ENCODE results near the gene EIPR1.

EIPR1 gene

GRCh38 chr2:3396920-3397559 is 19.4 kb upstream of the EIPR1 start:
- Histone ChIP-seq H3K4me1 (peaks cover 0 to 17% (median 0%) of the 10 kb centered on the region in 10 experiments; a peak in 3 of 20 replicates), H3K27ac (no peak overlapping the region), H3K27me3 (no peaks in the 10 kb centered on the region), H3K9me3 (replicated peaks in 1 of 11) (peaks cover 30 to 39% (median 36%) of the 10 kb centered on the region in 11 experiments), H3K9ac (no peak overlapping the region), H4K20me1 (peaks cover 0 to 37% (median 24%) of the 10 kb centered on the region in 11 experiments; a peak in 14 of 22 replicates), H3K4me3 (no peak overlapping the region), H3K36me3 (peaks cover 79 to 98% (median 88%) of the 10 kb centered on the region in 11 experiments), H3K4me2 (no peak overlapping the region)
- no peak for TF ChIP-seq Cebpa-rat (IDR thresholded peaks at IDR 0.05)

GRCh38 chr2:3392216-3392615 is 14.6 kb upstream of the EIPR1 start:
- Histone ChIP-seq H4K20me1 (peaks cover 0 to 36% (median 8%) of the 10 kb centered on the region in 11 experiments; a peak in 9 of 22 replicates), H3K27me3 (no peaks in the 10 kb centered on the region), H3K4me2 (no peak overlapping the region), H3K36me3 (peaks cover 91 to 100% (median 95%) of the 10 kb centered on the region in 11 experiments), H3K4me3 (no peak overlapping the region), H3K4me1 (peaks cover 0 to under 1% (median 0%) of the 10 kb centered on the region in 10 experiments; a peak in 1 of 20 replicates), H3K27ac (no peak overlapping the region), H3K9me3 (replicated peaks in 1 of 11) (peaks cover 27 to 43% (median 36%) of the 10 kb centered on the region in 11 experiments), H3K9ac (no peak overlapping the region)
- no peak for TF ChIP-seq Cebpa-rat (IDR thresholded peaks at IDR 0.05)

- H3K9ac ChIP-seq, result no peak overlapping the region
- H3K27ac ChIP-seq, result no peak overlapping the region
- H3K36me3 ChIP-seq, result peaks cover 72 to 90% (median 80%) of the 10 kb centered on the region in 11 experiments
- no peak overlapping the region for H3K4me2 ChIP-seq
- H4K20me1 ChIP-seq, result peaks cover 0 to 40% (median 11%) of the 10 kb centered on the region in 11 experiments; a peak in 10 of 22 replicates
- peaks cover 0 to 6% (median 0%) of the 10 kb centered on the region in 10 experiments; a peak in 3 of 20 replicates for H3K4me1 ChIP-seq
- peaks cover 5 to 21% (median 14%) of the 10 kb centered on the region in 11 experiments; a peak in 19 of 22 replicates for H3K9me3 ChIP-seq (replicated peaks in 1 of 11)
- no peak for TF ChIP-seq Cebpa-rat (IDR thresholded peaks at IDR 0.05)
- H3K27me3 ChIP-seq, result no peaks in the 10 kb centered on the region
- H3K4me3 ChIP-seq, result no peak overlapping the region
Measured at GRCh38 chr2:3390041-3390440, 12.4 kb upstream of the EIPR1 start.

- H3K27ac ChIP-seq, result no peak overlapping the region
- H3K27me3 ChIP-seq, result no peaks in the 10 kb centered on the region
- TF ChIP-seq Cebpa-rat (IDR thresholded peaks at IDR 0.05), result no peak
- H3K4me2 ChIP-seq, result no peak overlapping the region
- H4K20me1 ChIP-seq, result peaks cover 0 to 40% (median 11%) of the 10 kb centered on the region in 11 experiments; a peak in 10 of 22 replicates
- peaks cover 0 to 13% (median 6%) of the 10 kb centered on the region in 11 experiments; a peak in 10 of 22 replicates for H3K9me3 ChIP-seq (replicated peaks in 1 of 11)
- H3K4me1 ChIP-seq, result peaks cover 0 to 6% (median 0%) of the 10 kb centered on the region in 10 experiments; a peak in 3 of 20 replicates
- no peak overlapping the region for H3K4me3 ChIP-seq
- no peak overlapping the region for H3K9ac ChIP-seq
- H3K36me3 ChIP-seq, result peaks cover 66 to 86% (median 74%) of the 10 kb centered on the region in 11 experiments
Measured at GRCh38 chr2:3389193-3389592, 11.6 kb upstream of the EIPR1 start.

- Histone ChIP-seq H3K4me2 (no peak overlapping the region), H3K4me1 (peaks cover 0 to 6% (median 0%) of the 10 kb centered on the region in 10 experiments; a peak in 3 of 20 replicates), H3K4me3 (no peak overlapping the region), H4K20me1 (peaks cover 0 to 40% (median 11%) of the 10 kb centered on the region in 11 experiments; a peak in 10 of 22 replicates), H3K9ac (no peak overlapping the region), H3K36me3 (peaks cover 58 to 86% (median 68%) of the 10 kb centered on the region in 11 experiments), H3K9me3 (replicated peaks in 1 of 11) (peaks cover 0 to 9% (median 0%) of the 10 kb centered on the region in 11 experiments; a peak in 2 of 22 replicates), H3K27me3 (no peaks in the 10 kb centered on the region), H3K27ac (no peak overlapping the region)
- TF ChIP-seq Cebpa-rat (IDR thresholded peaks at IDR 0.05), result no peak
Measured at GRCh38 chr2:3388412-3388738, 10.8 kb upstream of the EIPR1 start.

GRCh38 chr2:3387644-3388411 is 10.2 kb upstream of the EIPR1 start:
- Histone ChIP-seq H3K4me2 (no peak overlapping the region), H3K4me1 (peaks cover 0 to 6% (median 0%) of the 10 kb centered on the region in 10 experiments; a peak in 3 of 20 replicates), H3K27me3 (no peaks in the 10 kb centered on the region), H3K36me3 (peaks cover 58 to 84% (median 66%) of the 10 kb centered on the region in 11 experiments), H3K9ac (no peak overlapping the region), H3K9me3 (replicated peaks in 1 of 11) (peaks cover 0 to 9% (median 0%) of the 10 kb centered on the region in 11 experiments; a peak in 2 of 22 replicates), H3K4me3 (no peak overlapping the region), H4K20me1 (peaks cover 0 to 40% (median 11%) of the 10 kb centered on the region in 11 experiments; a peak in 10 of 22 replicates), H3K27ac (no peak overlapping the region)
- no peak for TF ChIP-seq Cebpa-rat (IDR thresholded peaks at IDR 0.05)

GRCh38 chr2:3387011-3387410 is 9.4 kb upstream of the EIPR1 start:
- H3K27ac ChIP-seq, result no peak overlapping the region
- no peak overlapping the region for H3K4me3 ChIP-seq
- peaks cover 0 to 6% (median 0%) of the 10 kb centered on the region in 10 experiments; a peak in 3 of 20 replicates for H3K4me1 ChIP-seq
- peaks cover 0 to 37% (median 11%) of the 10 kb centered on the region in 11 experiments; a peak in 10 of 22 replicates for H4K20me1 ChIP-seq
- TF ChIP-seq Cebpa-rat (IDR thresholded peaks at IDR 0.05), result no peak
- peak overlapping the region in 1 of 11 experiments; percentile 40; a peak in 2 of 22 replicates for H3K4me2 ChIP-seq
- H3K9ac ChIP-seq, result no peak overlapping the region
- peaks cover 0 to 9% (median 0%) of the 10 kb centered on the region in 11 experiments; a peak in 2 of 22 replicates for H3K9me3 ChIP-seq (replicated peaks in 1 of 11)
- H3K27me3 ChIP-seq, result no peaks in the 10 kb centered on the region
- peaks cover 58 to 84% (median 66%) of the 10 kb centered on the region in 11 experiments for H3K36me3 ChIP-seq

- H3K36me3 ChIP-seq, result peaks cover 53 to 84% (median 63%) of the 10 kb centered on the region in 11 experiments
- peaks cover 0 to 9% (median 3%) of the 10 kb centered on the region in 10 experiments; a peak in 8 of 20 replicates for H3K4me1 ChIP-seq
Measured at GRCh38 chr2:3386448-3386958, 8.9 kb upstream of the EIPR1 start.

More at GRCh38 chr2:3386448-3386958, 8.9 kb upstream of the EIPR1 start:
- Histone ChIP-seq H3K27ac (no peak overlapping the region), H3K27me3 (no peaks in the 10 kb centered on the region), H3K4me3 (no peak overlapping the region), H3K4me2 (peak overlapping the region in 1 of 11 experiments; percentile 40; a peak in 2 of 22 replicates), H4K20me1 (peaks cover 0 to 32% (median 11%) of the 10 kb centered on the region in 11 experiments; a peak in 9 of 22 replicates), H3K9me3 (replicated peaks in 1 of 11) (peaks cover 0 to 9% (median 0%) of the 10 kb centered on the region in 11 experiments; a peak in 2 of 22 replicates), H3K9ac (no peak overlapping the region)
- no peak for TF ChIP-seq Cebpa-rat (IDR thresholded peaks at IDR 0.05)

All from BLaER1 treated with 17β-estradiol and CSF1 and Interleukin-3, amounts not matched to agents 10 nM and 100 nM (cell line).